AG04450 (cell line): ENCODE measurements around the gene COPS9. TPM values are rescaled to one million over a fixed set of nuclear protein-coding genes. Genes with fewer than 3 reads are reported as not detected.
A peak's percentile ranks its signal among the peaks of the same experiment; 100 is the strongest.

ENCODE experiments used
- CTCF ChIA-PET: fragments of 300-600, 350-600 bp; formaldehyde crosslinking; extraction: SDS; loops from one replicate; lab custom pipeline; 2022; ENCODE audit warnings: antibody characterized with exemption, inconsistent platforms; lab: Charles Lee
- POLR2A ChIA-PET: fragments of 350-600 bp; formaldehyde crosslinking; extraction: SDS; loops from one replicate; lab custom pipeline; 2021; ENCODE audit warnings: antibody characterized with exemption, inconsistent platforms; lab: Yijun Ruan, JAX
- DNase-seq: peaks from one replicate; pipeline ENCODE4 v3.0.0-alpha.2; 2011; ENCODE audit warnings: low read depth, low spot score
- H3K27ac ChIP-seq: one replicate; pipeline ENCODE4 v1.5.1; 2012; ENCODE audit warnings: low read depth, low read length, control low read depth
- H3K27me3 ChIP-seq: one replicate; pipeline ENCODE4 v1.6.0; 2012; ENCODE audit warnings: low read length; ENCODE audit not compliant: control insufficient read depth, insufficient read depth
- H3K4me3 ChIP-seq: 2 replicates; pipeline ENCODE4 v1.5.1; 2011; ENCODE audit warnings: mild to moderate bottlenecking, low read depth, low read length, control low read depth
- H3K9me3 ChIP-seq: 2 replicates; pipeline ENCODE4 v1.5.1; 2012; ENCODE audit warnings: low read length; ENCODE audit not compliant: control insufficient read depth, insufficient read depth
- CTCF ChIP-seq: IDR thresholded peaks from 2 replicates; pipeline ENCODE4 v1.5.1; 2011; ENCODE audit warnings: low read depth, low read length, control low read depth, inconsistent platforms
- polyA plus RNA-seq: library from polyadenylated mRNA; depleted of rRNA; stranded (reverse); fragments of >200 nt; gene quantifications from 2 replicates; pipeline ENCODE4 v1.2.3, GENCODE V29; 2011

Gene COPS9
- polyA plus RNA-seq, 1 experiment = 360 TPM

- Histone ChIP-seq H3K9me3 (no peaks in the 10 kb centered on the region; the same call in 1 of the 2 replicates), H3K27me3 (peaks cover 4% of the 10 kb centered on the region), H3K4me3 (peak overlapping the region; percentile 92), H3K27ac (peak overlapping the region; percentile 21)
- no peak for DNase-seq
- no peak for TF ChIP-seq CTCF
- POLR2A ChIA-PET = interaction anchor here (1.0 kb wide), 1 partner anchor 451 kb away, joined by 3 read pairs; the partner anchor contains the start of gene CAPN10
- CTCF ChIA-PET = interaction anchor here (2.0 kb wide), 1 partner anchor 8 kb away, joined by 7 read pairs; no protein-coding TSS in a partner anchor
Observed at GRCh38 chr2:240134956-240135520, 1.1 kb downstream of the COPS9 start.

- no peak overlapping the region for H3K27ac ChIP-seq
- ChIA-PET CTCF (interaction anchor here (2.0 kb wide), 1 partner anchor 9 kb away, joined by 7 read pairs; no protein-coding TSS in a partner anchor), POLR2A (no interaction called here)
- TF ChIP-seq CTCF = no peak
- H3K9me3 ChIP-seq = no peaks in the 10 kb centered on the region; the same call in 1 of the 2 replicates
- H3K27me3 ChIP-seq = no peaks in the 10 kb centered on the region
- H3K4me3 ChIP-seq = peak overlapping the region; percentile 92; the same call in 1 of the 2 replicates
- DNase-seq = no peak
Observed at GRCh38 chr2:240134466-240134865, 1.6 kb downstream of the COPS9 start.

- Histone ChIP-seq H3K27me3 (no peaks in the 10 kb centered on the region), H3K9me3 (no peaks in the 10 kb centered on the region; the same call in 1 of the 2 replicates), H3K27ac (no peak overlapping the region), H3K4me3 (no peak overlapping the region)
- no peak for TF ChIP-seq CTCF
- ChIA-PET CTCF (interaction anchor here (0.6 to 2.0 kb wide), 3 partner anchors 9 to 12 kb away, joined by 3 to 7 read pairs (median 3); no protein-coding TSS in a partner anchor), POLR2A (no interaction called here)
- DNase-seq = no peak
Observed at GRCh38 chr2:240133401-240133800, 2.7 kb downstream of the COPS9 start.

- TF ChIP-seq CTCF = no peak
- ChIA-PET POLR2A (no interaction called here), CTCF (interaction anchor here (0.6 to 0.9 kb wide), 3 partner anchors 10 to 72 kb away, joined by 3 read pairs; no protein-coding TSS in a partner anchor)
- H3K9me3 ChIP-seq = no peaks in the 10 kb centered on the region; the same call in 1 of the 2 replicates
- DNase-seq = no peak
- no peaks in the 10 kb centered on the region for H3K27me3 ChIP-seq
- no peak overlapping the region for H3K4me3 ChIP-seq
- no peak overlapping the region for H3K27ac ChIP-seq
Observed at GRCh38 chr2:240132651-240132980, 3.5 kb downstream of the COPS9 start.

- no peaks in the 10 kb centered on the region; the same call in 1 of the 2 replicates for H3K9me3 ChIP-seq
- H3K27ac ChIP-seq = no peak overlapping the region
- no peak overlapping the region for H3K4me3 ChIP-seq
- TF ChIP-seq CTCF = peak; percentile 20; the same call in 1 of the 2 replicates
- no peaks in the 10 kb centered on the region for H3K27me3 ChIP-seq
- CTCF ChIA-PET = interaction anchor here (0.9 kb wide), 1 partner anchor 71 kb away, joined by 3 read pairs; no protein-coding TSS in a partner anchor
- DNase-seq = no peak
- POLR2A ChIA-PET = no interaction called here
Observed at GRCh38 chr2:240131941-240132650, 4.0 kb downstream of the COPS9 start.
